Keratinocyte (primary cell): ENCODE data around the gene WWC2. TPM values are rescaled to one million over a fixed set of nuclear protein-coding genes. Genes with fewer than 3 reads are reported as not detected.

Experiments used
- DNase-seq: peaks from one replicate; pipeline ENCODE4 v3.0.0-alpha.2; 2011; ENCODE audit warnings: low read depth, missing footprints, low spot score
- FAIRE-seq: peaks from 2 replicates; lab custom pipeline; 2011; peaks lifted over from hg19 to GRCh38; lab: Jason Lieb, UNC
- H2AFZ ChIP-seq: 2 replicates; pipeline ENCODE4 v1.6.0; 2012; ENCODE audit warnings: low read length, control low read depth, inconsistent platforms; ENCODE audit not compliant: control insufficient read depth
- H3K27ac ChIP-seq: 2 replicates; pipeline ENCODE4 v1.5.1; 2011; ENCODE audit warnings: low read length; ENCODE audit not compliant: control insufficient read depth, insufficient read depth
- H3K27me3 ChIP-seq: 3 replicates; pipeline ENCODE4 v1.6.0; 2011; ENCODE audit warnings: low read length; ENCODE audit not compliant: control insufficient read depth, insufficient read depth; ENCODE audit errors: extremely low read depth
- H3K36me3 ChIP-seq, 2 experiments: 2 replicates in 1 of 2; 3 replicates in 1 of 2; pipeline ENCODE4 v1.5.1; 2011; ENCODE audit warnings: low read length in 2 of 2, mild to moderate bottlenecking in 1 of 2; ENCODE audit not compliant: control insufficient read depth in 2 of 2, insufficient read depth in 2 of 2; ENCODE audit errors: extremely low read depth in 1 of 2
- H3K4me1 ChIP-seq: 3 replicates; pipeline ENCODE4 v1.5.1; 2011; ENCODE audit warnings: low read length; ENCODE audit not compliant: control insufficient read depth, insufficient read depth; ENCODE audit errors: extremely low read depth
- H3K4me2 ChIP-seq: 3 replicates; pipeline ENCODE4 v1.6.0; 2011; ENCODE audit warnings: low read depth, low read length; ENCODE audit not compliant: control insufficient read depth, insufficient read depth; ENCODE audit errors: extremely low read depth
- H3K4me3 ChIP-seq, 3 experiments: fragments of 200-600 bp in 1 of 3; sonication (generic) in 1 of 3; 2 replicates in 2 of 3; 3 replicates in 1 of 3; pipeline ENCODE4 v1.5.1; 2011 to 2016; ENCODE audit warnings: low read length in 3 of 3, mild to moderate bottlenecking in 3 of 3, control low read depth in 2 of 3, inconsistent platforms in 1 of 3, low read depth in 1 of 3, mixed read lengths in 1 of 3, mixed run types in 1 of 3, moderate library complexity in 1 of 3; ENCODE audit not compliant: control insufficient read depth in 2 of 3, insufficient read depth in 2 of 3; ENCODE audit errors: extremely low read depth in 1 of 3
- H3K79me2 ChIP-seq: 2 replicates; pipeline ENCODE4 v1.6.0; 2012; ENCODE audit warnings: low read length; ENCODE audit not compliant: control insufficient read depth, insufficient read depth
- H3K9ac ChIP-seq: 3 replicates; pipeline ENCODE4 v1.6.0; 2011; ENCODE audit warnings: low read length; ENCODE audit not compliant: control insufficient read depth, insufficient read depth; ENCODE audit errors: extremely low read depth
- H3K9me1 ChIP-seq: 3 replicates; pipeline ENCODE4 v1.6.0; 2011; ENCODE audit warnings: low read length; ENCODE audit not compliant: control insufficient read depth, insufficient read depth; ENCODE audit errors: extremely low read depth
- H3K9me3 ChIP-seq: 2 replicates; pipeline ENCODE4 v1.5.1; 2012; ENCODE audit warnings: low read depth, low read length; ENCODE audit not compliant: control insufficient read depth
- H4K20me1 ChIP-seq: 3 replicates; pipeline ENCODE4 v1.6.0; 2011; ENCODE audit warnings: low read length; ENCODE audit not compliant: control insufficient read depth, insufficient read depth; ENCODE audit errors: extremely low read depth
- CTCF ChIP-seq, 3 experiments: IDR thresholded peaks in 1 of 3; conservative IDR thresholded peaks in 1 of 3; optimal IDR thresholded peaks in 1 of 3; 2 replicates in 2 of 3; 3 replicates in 1 of 3; pipeline versions ENCODE3 to v1.5.1; 2011; ENCODE audit warnings: low read length in 3 of 3, mild to moderate bottlenecking in 3 of 3, moderate library complexity in 2 of 3, control low read depth in 1 of 3, inconsistent platforms in 1 of 3; ENCODE audit not compliant: insufficient read depth in 2 of 3; ENCODE audit errors: extremely low read depth in 1 of 3
- EZH2 ChIP-seq: IDR thresholded peaks from one replicate; pipeline ENCODE4 v1.6.1; 2012; ENCODE audit warnings: inconsistent platforms, mild to moderate bottlenecking, low read length, moderate library complexity
- dilution Hi-C: fragments of 300-500 bp; cut with MboI; formaldehyde crosslinking; loops from one replicate; pipeline ENCODE4 v1.7.0; 2020; ENCODE audit warnings: low sequenced_read_pairs; ENCODE audit not compliant: extremely low pct_ligation_motif_present
- polyA plus RNA-seq, 5 experiments: library from polyadenylated mRNA; depleted of rRNA in 3 of 5; stranded (reverse) in 3 of 5; stranded (forward) in 1 of 5; unstranded in 1 of 5; fragments of >200 nt; gene quantifications; 1 replicate in 1 of 5; 2 replicates in 3 of 5; 3 replicates in 1 of 5; pipeline versions ENCODE4 v1.2.1 to v1.2.3, GENCODE V29; 2011 to 2012; ENCODE audit warnings: missing spikeins in 2 of 5, low read depth in 1 of 5, low replicate concordance in 1 of 5

WWC2 gene
- polyA plus RNA-seq, 1 donor (not counting 4 experiments of a cell fraction or from before 2014, with no cell fraction given), result 15.4 TPM

- Histone ChIP-seq H3K4me3 (no peak overlapping the region), H3K9ac (no peak overlapping the region), H3K4me2 (no peak overlapping the region), H4K20me1 (peaks cover 3% of the 10 kb centered on the region), H3K36me3 (no peaks in the 10 kb centered on the region), H3K79me2 (peaks cover 38% of the 10 kb centered on the region), H3K27me3 (no peaks in the 10 kb centered on the region), H2AFZ (no peak overlapping the region), H3K27ac (no peak overlapping the region), H3K9me3 (no peaks in the 10 kb centered on the region), H3K9me1 (no peaks in the 10 kb centered on the region), H3K4me1 (peaks cover 6% of the 10 kb centered on the region)
- TF ChIP-seq EZH2 (no peak), CTCF (optimal IDR thresholded peaks at IDR 0.05 in 1 of 3, IDR thresholded peaks at IDR 0.05 in 1 of 3, conservative IDR thresholded peaks at IDR 0.05 in 1 of 3; ENCODE audit: extremely low read depth in 1 of 3, insufficient read depth in 2 of 3, low read length in 3 of 3) (no peak)
- dilution Hi-C loops, result no loop called here
- peak; percentile 78 for FAIRE-seq
- no peak for DNase-seq
These were observed 76.7 kb downstream of the WWC2 start for GRCh38 chr4:183175631-183176232.

- Histone ChIP-seq H3K79me2 (peaks cover 41% of the 10 kb centered on the region), H3K4me1 (peaks cover 6% of the 10 kb centered on the region), H3K4me2 (no peak overlapping the region), H3K27me3 (no peaks in the 10 kb centered on the region), H3K9ac (no peak overlapping the region), H3K9me1 (no peaks in the 10 kb centered on the region), H4K20me1 (no peaks in the 10 kb centered on the region), H3K4me3 (no peak overlapping the region), H3K9me3 (no peaks in the 10 kb centered on the region), H3K36me3 (no peaks in the 10 kb centered on the region), H3K27ac (no peak overlapping the region), H2AFZ (no peak overlapping the region)
- FAIRE-seq (no peak), DNase-seq (no peak)
- dilution Hi-C loops, result no loop called here
- TF ChIP-seq EZH2, result no peak
- TF ChIP-seq CTCF (optimal IDR thresholded peaks at IDR 0.05 in 1 of 3, IDR thresholded peaks at IDR 0.05 in 1 of 3, conservative IDR thresholded peaks at IDR 0.05 in 1 of 3; ENCODE audit: extremely low read depth in 1 of 3, insufficient read depth in 2 of 3, low read length in 3 of 3), result no peak
These were observed 77.9 kb downstream of the WWC2 start for GRCh38 chr4:183177001-183177400.
